IPS-NIHi7 (cell line): Measurements from ENCODE around the gene ARID5A.

Experiments used
- DNase-seq: peaks from one replicate; pipeline ENCODE4 v3.0.0; 2012; ENCODE audit warnings: mixed read lengths; ENCODE audit errors: extremely low spot score

The ARID5A gene

GRCh38 chr2:96528006-96528699, 8.4 kb upstream of the ARID5A start:
- DNase-seq = no peak

- DNase-seq = no peak
Measured at GRCh38 chr2:96528700-96529375, 7.7 kb upstream of the ARID5A start.

DNA sequence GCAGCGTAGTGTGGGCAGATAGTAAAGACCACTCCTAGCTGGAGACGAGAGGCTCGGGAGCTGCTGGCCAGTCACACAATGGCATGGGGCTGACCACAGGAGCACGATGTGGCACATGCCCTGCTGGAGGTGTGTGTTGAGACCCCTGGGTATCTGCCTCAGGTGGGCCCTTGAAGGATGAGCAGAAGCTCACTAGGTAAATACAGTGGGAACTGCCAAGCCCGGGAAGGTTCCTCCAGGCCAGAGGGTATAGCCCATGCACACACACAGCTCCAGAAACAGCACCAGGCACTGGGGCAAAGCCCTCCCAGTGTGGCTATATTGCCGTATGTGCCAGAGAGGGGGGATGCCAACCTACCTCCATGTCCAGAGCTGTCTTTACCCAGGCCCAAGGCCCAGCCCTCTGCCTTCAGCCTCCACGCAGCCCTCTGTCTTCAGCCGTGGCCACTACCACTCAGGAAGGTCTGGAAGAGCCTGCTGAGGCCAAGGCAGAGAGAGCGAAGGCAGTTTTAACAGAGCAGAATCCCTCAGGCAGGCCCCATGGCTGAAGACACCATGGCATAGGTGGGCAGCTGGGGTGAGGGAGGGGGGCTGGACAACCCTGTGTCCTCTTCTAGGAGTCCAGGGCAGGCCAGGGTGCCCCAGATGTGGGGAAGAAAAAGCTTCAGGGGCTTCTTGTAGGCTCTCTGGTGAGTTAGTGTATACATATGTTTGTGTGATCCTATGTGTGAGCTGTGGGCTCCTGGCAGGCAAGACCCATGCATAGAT, 7.0 kb upstream of the ARID5A start:
- no peak for DNase-seq

DNA sequence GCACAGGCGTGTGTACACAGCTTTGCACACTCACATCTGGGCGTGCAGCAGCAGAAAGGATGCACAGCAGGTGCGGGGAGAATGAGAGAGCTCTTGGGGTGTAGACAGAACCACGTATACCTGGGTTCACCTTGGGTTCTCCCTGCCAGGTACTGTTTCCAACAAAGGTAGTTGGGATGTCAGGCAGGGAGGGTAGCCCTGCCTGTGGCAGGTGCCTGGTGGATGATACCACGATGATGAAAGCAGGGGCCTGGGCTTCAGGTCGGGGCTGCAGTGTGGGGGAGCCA, 6.5 kb upstream of the ARID5A start:
- no peak for DNase-seq

DNA sequence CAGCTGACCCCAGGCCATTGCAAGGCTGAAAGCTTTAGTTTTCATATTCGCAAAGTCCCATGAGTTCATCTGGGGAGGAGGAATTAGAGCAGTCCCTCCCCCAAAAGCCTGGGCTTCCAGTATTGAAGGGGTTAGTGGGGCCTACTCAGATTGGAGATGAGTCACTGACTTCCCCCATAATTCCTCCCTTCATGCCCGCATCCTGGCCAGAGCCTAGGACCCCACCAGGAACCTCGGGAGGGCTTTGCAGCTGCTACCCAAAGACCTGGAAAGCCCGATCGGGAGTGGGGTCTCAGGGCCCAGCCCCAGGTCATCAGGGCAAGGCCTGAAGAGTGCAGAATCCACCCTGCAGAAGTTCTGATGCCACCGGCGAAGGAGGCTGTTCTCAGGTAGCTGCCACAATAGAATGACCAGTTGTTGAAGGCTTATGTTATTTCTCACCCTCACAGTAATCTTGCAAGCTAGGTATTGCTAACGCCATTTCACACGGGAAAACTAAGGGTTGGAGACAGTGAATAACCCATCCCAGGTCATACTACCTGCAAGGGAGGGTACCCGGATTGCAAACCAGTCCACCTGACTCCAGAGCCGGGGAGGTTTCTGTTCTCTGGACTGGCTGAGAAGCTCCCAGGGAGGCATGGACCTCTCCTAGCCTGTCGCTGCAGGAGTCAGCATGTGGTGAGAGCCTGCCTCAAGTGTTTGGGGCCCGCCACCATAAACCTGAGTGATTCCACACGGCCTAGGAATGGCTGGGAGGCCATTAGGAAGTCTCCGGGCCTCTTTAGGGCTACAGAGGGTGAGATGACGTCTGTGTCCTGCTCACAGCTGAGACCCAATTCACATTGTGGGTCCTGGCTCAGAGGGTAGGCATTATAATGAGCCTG, 5.8 kb upstream of the ARID5A start:
- no peak for DNase-seq

DNA sequence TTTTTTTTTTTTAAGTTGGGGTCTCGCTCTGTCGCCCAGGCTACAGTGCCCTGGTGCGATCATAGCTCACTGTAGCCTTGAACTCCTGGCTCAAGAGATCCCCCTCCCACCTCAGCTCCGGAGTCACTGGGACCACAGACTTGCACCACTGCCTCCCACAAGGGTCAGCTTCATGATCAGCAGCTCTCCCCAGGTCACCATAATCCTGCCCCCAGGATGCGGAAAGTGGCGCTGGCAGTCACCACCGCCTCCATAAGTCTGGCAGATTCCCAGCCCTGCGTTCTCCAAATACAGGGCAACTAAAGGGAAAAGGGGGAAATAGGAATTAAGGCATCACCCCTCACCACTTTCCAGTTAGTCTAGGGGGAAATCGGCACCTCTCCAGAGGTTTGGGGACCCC, 5.2 kb upstream of the ARID5A start:
- no peak for DNase-seq

- DNase-seq = peak; percentile 79
Measured at GRCh38 chr2:96531872-96532505, 4.6 kb upstream of the ARID5A start.

DNA sequence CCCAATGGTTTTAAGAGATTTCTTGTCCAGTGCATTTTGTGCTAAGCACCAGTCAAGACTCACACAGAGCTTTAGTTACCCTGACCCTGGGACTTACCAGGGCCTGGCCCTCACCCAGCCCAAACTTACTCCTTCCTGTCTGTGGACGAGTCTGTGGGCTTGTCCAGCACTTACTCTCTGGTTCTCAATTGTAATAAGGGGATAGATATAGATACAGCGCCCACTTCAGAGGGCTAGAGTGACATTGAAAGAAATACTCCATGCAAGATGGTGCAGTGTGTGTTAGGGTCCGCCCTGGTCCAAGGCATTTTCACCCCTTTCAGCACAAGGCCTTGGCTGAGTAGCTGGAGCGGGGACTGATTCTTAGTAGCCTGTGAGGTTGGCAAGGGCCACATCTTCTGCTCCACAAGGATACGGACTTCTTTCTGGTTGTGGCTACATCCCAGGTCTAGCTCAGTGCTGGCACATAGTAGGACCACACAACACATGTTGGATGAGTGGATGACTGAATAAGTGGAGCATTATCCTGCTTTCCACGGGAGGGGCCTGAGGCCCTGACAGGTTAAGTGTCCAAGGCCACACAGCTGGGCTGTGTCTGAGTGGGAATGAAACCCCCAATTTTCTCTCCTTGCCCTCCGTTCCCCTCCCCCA, 3.8 kb upstream of the ARID5A start:
- DNase-seq = no peak

GRCh38 chr2:96533292-96534073, 3.1 kb upstream of the ARID5A start:
- DNase-seq = no peak

- no peak for DNase-seq
Measured at GRCh38 chr2:96534141-96534540, 2.4 kb upstream of the ARID5A start.

- no peak for DNase-seq
Measured at GRCh38 chr2:96534701-96535181, 1.8 kb upstream of the ARID5A start.

- DNase-seq = no peak
Measured at GRCh38 chr2:96535331-96535730, 1.2 kb upstream of the ARID5A start.

DNA sequence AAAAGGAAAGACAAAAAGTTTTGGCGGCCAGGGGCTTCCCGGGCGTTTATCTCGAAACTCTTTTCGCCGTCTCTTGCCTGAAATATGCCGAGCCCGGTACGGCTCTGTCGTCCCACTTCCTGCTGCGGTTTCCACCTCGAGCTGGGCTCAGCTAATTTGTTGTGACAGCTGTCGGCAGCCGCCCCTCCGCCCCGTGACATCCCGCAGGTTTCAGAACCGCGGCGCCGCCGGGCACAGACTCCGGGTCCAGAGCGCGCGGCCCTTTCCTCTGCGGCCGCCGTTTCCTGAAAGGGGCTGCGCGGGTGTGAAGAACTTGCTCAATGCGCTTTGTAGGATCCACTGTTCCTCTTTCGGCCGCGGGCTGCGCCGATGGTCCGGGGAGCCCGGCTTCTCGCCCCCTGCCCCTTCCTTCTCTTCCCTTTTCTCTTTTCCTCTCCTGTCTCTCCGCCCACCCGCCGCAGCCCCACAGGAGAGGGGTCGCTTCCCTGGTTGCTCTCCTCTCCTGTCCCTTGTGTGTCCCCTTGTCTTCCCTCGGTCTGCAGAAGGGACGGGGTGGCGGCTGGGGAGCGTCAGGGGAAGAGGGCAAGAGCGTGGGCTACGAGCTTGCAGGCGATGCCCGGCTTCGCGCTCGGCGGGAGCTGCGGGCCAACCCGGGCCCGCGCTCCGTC, 648 bp downstream of the ARID5A start:
- no peak for DNase-seq

GRCh38 chr2:96537734-96538486, 1.4 kb downstream of the ARID5A start:
- DNase-seq = no peak

GRCh38 chr2:96538487-96539214, 2.1 kb downstream of the ARID5A start:
- peak; percentile 59 for DNase-seq

- DNase-seq = no peak
Measured at GRCh38 chr2:96539215-96539920, 2.8 kb downstream of the ARID5A start.

DNA sequence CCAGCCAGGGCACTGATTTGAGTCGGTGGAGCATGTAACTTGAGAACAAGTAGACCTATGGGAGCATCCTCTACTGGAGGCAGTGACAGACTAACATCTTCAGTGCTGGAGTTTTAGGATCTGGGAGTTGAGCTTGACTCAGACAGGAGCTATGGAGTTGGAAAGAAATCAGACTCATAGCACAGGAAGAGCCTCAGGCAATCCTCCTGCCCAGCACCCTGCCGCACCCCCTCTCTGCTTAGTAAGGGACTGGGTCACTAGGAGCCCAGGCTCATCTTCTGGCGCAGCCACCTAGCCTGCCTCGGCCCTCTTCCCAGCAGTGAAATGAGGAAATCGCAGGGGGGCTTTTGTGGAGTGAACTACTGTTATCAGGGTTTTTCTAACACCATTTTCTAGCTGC, 3.6 kb downstream of the ARID5A start:
- no peak for DNase-seq
